ENCODE measurements around the gene KLF11.

GRCh38 chr2:10045561-10046355 lies 2.4 kb downstream of the KLF11 start:
- no peak for TF ChIP-seq EZH2 (IDR thresholded peaks at IDR 0.05)
- TF ChIP-seq POLR2AphosphoS5 (IDR thresholded peaks at IDR 0.05; ENCODE audit: borderline replicate concordance, low read depth, low read length): no peak
- TF ChIP-seq FOXP2 (optimal IDR thresholded peaks at IDR 0.05; ENCODE audit: control extremely low read depth, extremely low read length, insufficient read depth): no peak

Measured in SK-N-MC (cell line).